Testis (tissue), 3 donors: ENCODE data around the gene CCDC192. TPM values are rescaled to one million over a fixed set of nuclear protein-coding genes. Genes with fewer than 3 reads are reported as not detected.

Experiments
- DNase-seq: peaks from one replicate; pipeline ENCODE4 v3.0.0-alpha.2; 2019
- H3K27ac ChIP-seq, 2 donors: fragments of 200-600 bp; sonication (generic); one replicate each; pipeline ENCODE4 v1.5.1; 2019
- H3K27me3 ChIP-seq: fragments of 200-600 bp; sonication (generic); one replicate; pipeline ENCODE4 v1.5.1; 2019
- H3K36me3 ChIP-seq: fragments of 200-600 bp; sonication (generic); one replicate; pipeline ENCODE4 v1.5.1; 2017; ENCODE audit warnings: low read depth; ENCODE audit errors: missing control alignments
- H3K4me1 ChIP-seq: fragments of 200-600 bp; sonication (generic); one replicate; pipeline ENCODE4 v1.5.1; 2019
- H3K4me3 ChIP-seq, 2 donors: fragments of 200-600 bp; sonication (generic); one replicate each; pipeline ENCODE4 v1.5.1; 2017 to 2019
- H3K9me3 ChIP-seq: fragments of 200-600 bp; sonication (generic); one replicate; pipeline ENCODE4 v1.5.1; 2017
- CTCF ChIP-seq, 3 experiments: fragments of 450-650 bp in 2 of 3; fragments of 200-600 bp in 1 of 3; sonication (generic) in 1 of 3; IDR thresholded peaks; one replicate each; pipeline ENCODE4 v1.5.1; 2016 to 2019; ENCODE audit warnings: antibody characterized with exemption in 3 of 3, mild to moderate bottlenecking in 2 of 3, moderate library complexity in 1 of 3
- POLR2A ChIP-seq: fragments of 450-650 bp; IDR thresholded peaks from one replicate; pipeline ENCODE4 v1.6.1; 2017; ENCODE audit warnings: antibody characterized with exemption, mild to moderate bottlenecking, moderate library complexity
- WGBS, 2 donors: methylation state at CpG; one replicate each; pipeline ENCODE4 v1.1.5; 2018; 5-methylcytosine and 5-hydroxymethylcytosine counted together
- intact Hi-C: fragments of 100-400 bp; cut with DNase I; formaldehyde crosslinking; loops from one replicate; pipeline ENCODE4 v1.15.1; 2023; ENCODE audit warnings: low total_unique reads
- polyA plus RNA-seq: library from polyadenylated mRNA; stranded (reverse); fragments of 350-450 nt; fragmentation: Illumina TruSeq; extraction: RNeasy Lipid Tissue Mini Kit (QIAGEN cat#74804); gene quantifications from one replicate; pipeline ENCODE4 v1.2.3, GENCODE V29; 2014; ENCODE audit warnings: low read depth, low replicate concordance; ENCODE audit not compliant: insufficient read depth
- total RNA-seq, 2 donors: library from RNA; depleted of rRNA; stranded (reverse); fragments of >200 nt; gene quantifications; one replicate each; pipeline ENCODE4 v1.2.3, GENCODE V29; 2016

The CCDC192 gene
- total and polyA plus RNA-seq, 3 donors from 2014 or later: 7.8 to 22.6 (median 12.9) TPM

- 42 to 44% methylated on average over 3 of the region's 3 CpGs for WGBS, 2 donors
- no peak overlapping the region for H3K27ac ChIP-seq
- H3K9me3 ChIP-seq: no peaks in the 10 kb centered on the region
- TF ChIP-seq CTCF (IDR thresholded peaks at IDR 0.05) (no peak), POLR2A (no peak)
- H3K4me1 ChIP-seq: no peaks in the 10 kb centered on the region
- peak; percentile 29 for DNase-seq
- no peak overlapping the region for H3K4me3 ChIP-seq
- H3K36me3 ChIP-seq: no peaks in the 10 kb centered on the region
- intact Hi-C loops: no loop called here
- H3K27me3 ChIP-seq: no peaks in the 10 kb centered on the region
Measured at GRCh38 chr5:127959152-127959764, 256.1 kb downstream of the CCDC192 start.

GRCh38 chr5:127960270-127960691 is 257.1 kb downstream of the CCDC192 start:
- Histone ChIP-seq H3K27ac (no peak overlapping the region), H3K27me3 (no peaks in the 10 kb centered on the region), H3K36me3 (no peaks in the 10 kb centered on the region), H3K9me3 (no peaks in the 10 kb centered on the region), H3K4me3 (no peak overlapping the region), H3K4me1 (no peaks in the 10 kb centered on the region)
- intact Hi-C loops: no loop called here
- 90 to 92% methylated on average over 1 of the region's 1 CpG for WGBS, 2 donors
- no peak for DNase-seq
- TF ChIP-seq CTCF (IDR thresholded peaks at IDR 0.05): no peak
- TF ChIP-seq POLR2A: no peak

GRCh38 chr5:127961006-127961762 is 258.0 kb downstream of the CCDC192 start:
- H3K27me3 ChIP-seq: no peaks in the 10 kb centered on the region
- intact Hi-C loops: no loop called here
- no peak for DNase-seq
- no peak for TF ChIP-seq POLR2A
- TF ChIP-seq CTCF (IDR thresholded peaks at IDR 0.05): no peak
- H3K4me3 ChIP-seq: no peak overlapping the region
- H3K36me3 ChIP-seq: no peaks in the 10 kb centered on the region
- no peak overlapping the region for H3K27ac ChIP-seq
- H3K9me3 ChIP-seq: no peaks in the 10 kb centered on the region
- H3K4me1 ChIP-seq: no peaks in the 10 kb centered on the region
- 87 to 92% methylated on average over 2 of the region's 2 CpGs for WGBS, 2 donors

- no peak for DNase-seq
- Histone ChIP-seq H3K36me3 (no peaks in the 10 kb centered on the region), H3K27me3 (no peaks in the 10 kb centered on the region), H3K27ac (no peak overlapping the region), H3K4me1 (no peaks in the 10 kb centered on the region), H3K4me3 (no peak overlapping the region), H3K9me3 (no peaks in the 10 kb centered on the region)
- 83 to 98% methylated on average over 3 of the region's 3 CpGs for WGBS, 2 donors
- intact Hi-C loops: no loop called here
- TF ChIP-seq POLR2A (no peak), CTCF (IDR thresholded peaks at IDR 0.05) (no peak)
Measured at GRCh38 chr5:127961763-127962145, 258.6 kb downstream of the CCDC192 start.

GRCh38 chr5:127962491-127962890 is 259.3 kb downstream of the CCDC192 start:
- DNase-seq: no peak
- TF ChIP-seq POLR2A: no peak
- TF ChIP-seq CTCF (IDR thresholded peaks at IDR 0.05): no peak
- no peaks in the 10 kb centered on the region for H3K9me3 ChIP-seq
- H3K36me3 ChIP-seq: no peaks in the 10 kb centered on the region
- WGBS, 2 donors: 95 to 100% methylated on average over 1 of the region's 1 CpG
- no peak overlapping the region for H3K4me3 ChIP-seq
- no peak overlapping the region for H3K27ac ChIP-seq
- H3K27me3 ChIP-seq: no peaks in the 10 kb centered on the region
- intact Hi-C loops: no loop called here
- H3K4me1 ChIP-seq: no peaks in the 10 kb centered on the region
